Choroid plexus epithelial cell (primary cell): ENCODE measurements around the gene BET1L.

Experiments
- DNase-seq: peaks from one replicate; pipeline ENCODE4 v3.0.0-alpha.2; 2010; ENCODE audit warnings: low read depth
- H3K4me3 ChIP-seq: 2 replicates; pipeline ENCODE4 v1.5.1; 2011; ENCODE audit warnings: low read depth, mild to moderate bottlenecking, control low read depth, low read length, moderate library complexity
- CTCF ChIP-seq: conservative IDR thresholded peaks from 2 replicates; pipeline ENCODE4 v1.5.1; 2011; ENCODE audit warnings: low read depth, mild to moderate bottlenecking, control low read depth, inconsistent platforms, low read length, moderate library complexity

BET1L gene

GRCh38 chr11:236774-237767 lies 29.9 kb upstream of the BET1L start, which contains the start of gene PSMD13:
TSS of gene PSMD13 (plus strand) at chr11:236976. CDS start at chr11:237050, 74 bp downstream.
- TF ChIP-seq CTCF: no peak
- peak within 1 kb of the TSS; percentile 94 for H3K4me3 ChIP-seq
- DNase-seq: peak; percentile 85

GRCh38 chr11:235997-236773 lies 29.0 kb upstream of the BET1L start, which contains the start of gene SIRT3:
TSS of gene SIRT3 (minus strand) at chr11:236342. CDS start at chr11:236328, 14 bp downstream.
- no peak for TF ChIP-seq CTCF
- DNase-seq: peak; percentile 82
- H3K4me3 ChIP-seq: peak within 1 kb of the TSS; percentile 94

- DNase-seq: peak; percentile 29
- TF ChIP-seq CTCF: no peak
- peak overlapping the region; percentile 87 for H3K4me3 ChIP-seq
Observed at GRCh38 chr11:235609-235996, 28.4 kb upstream of the BET1L start.

- H3K4me3 ChIP-seq: peak overlapping the region; percentile 87
- DNase-seq: no peak
- TF ChIP-seq CTCF: no peak
Observed at GRCh38 chr11:235180-235579, 28.0 kb upstream of the BET1L start.

- DNase-seq: no peak
- no peak for TF ChIP-seq CTCF
- no peak overlapping the region for H3K4me3 ChIP-seq
Observed at GRCh38 chr11:232783-233565, 25.8 kb upstream of the BET1L start.

- DNase-seq: no peak
- H3K4me3 ChIP-seq: no peak overlapping the region
- no peak for TF ChIP-seq CTCF
Observed at GRCh38 chr11:230431-230830, 23.2 kb upstream of the BET1L start.
